Astrocyte of the hippocampus (primary cell): ENCODE results near the gene EXD3.

ENCODE experiments used
- DNase-seq: peaks from one replicate; pipeline ENCODE4 v3.0.0; 2011; ENCODE audit warnings: low read depth, low spot score

The EXD3 gene

DNA sequence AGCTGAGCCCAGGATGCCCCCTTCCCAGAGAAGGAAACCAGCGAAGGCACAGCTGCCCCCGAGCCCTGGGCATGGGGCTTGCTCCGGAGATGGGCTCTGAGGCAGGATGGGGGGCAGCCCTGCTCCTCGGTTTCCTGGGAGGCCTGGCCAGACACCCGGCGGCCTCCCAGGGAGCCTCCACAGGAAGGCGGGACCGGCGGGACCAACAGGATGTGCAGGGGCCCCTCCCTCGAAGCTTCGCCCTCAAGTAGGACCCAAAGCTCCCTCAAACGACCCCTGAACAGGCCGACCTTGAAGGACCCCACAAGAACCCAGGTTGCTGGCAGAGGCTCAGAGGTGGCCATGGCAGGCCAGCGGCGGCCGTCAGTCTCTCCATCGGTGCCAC lies 11.7 kb downstream of the EXD3 start:
- DNase-seq: no peak

DNA sequence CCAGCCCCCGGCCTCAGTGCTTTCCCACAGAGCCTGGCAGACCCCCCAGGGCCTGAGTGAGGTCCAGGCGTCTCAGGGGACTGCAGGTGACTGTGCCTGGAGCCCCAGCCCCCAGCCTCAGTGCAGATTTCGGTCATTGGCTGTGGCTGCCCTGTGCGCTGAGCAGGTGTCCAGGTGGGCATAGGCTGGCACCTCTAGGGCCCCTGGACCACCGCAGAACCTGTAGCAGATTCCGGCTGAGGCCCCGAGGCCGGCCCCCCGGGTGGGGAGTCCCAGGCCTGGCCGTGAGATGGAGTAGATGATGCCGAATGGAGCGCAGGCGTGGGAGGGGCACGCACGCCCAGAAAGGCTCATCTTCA lies 12.1 kb downstream of the EXD3 start:
- DNase-seq: no peak

DNA sequence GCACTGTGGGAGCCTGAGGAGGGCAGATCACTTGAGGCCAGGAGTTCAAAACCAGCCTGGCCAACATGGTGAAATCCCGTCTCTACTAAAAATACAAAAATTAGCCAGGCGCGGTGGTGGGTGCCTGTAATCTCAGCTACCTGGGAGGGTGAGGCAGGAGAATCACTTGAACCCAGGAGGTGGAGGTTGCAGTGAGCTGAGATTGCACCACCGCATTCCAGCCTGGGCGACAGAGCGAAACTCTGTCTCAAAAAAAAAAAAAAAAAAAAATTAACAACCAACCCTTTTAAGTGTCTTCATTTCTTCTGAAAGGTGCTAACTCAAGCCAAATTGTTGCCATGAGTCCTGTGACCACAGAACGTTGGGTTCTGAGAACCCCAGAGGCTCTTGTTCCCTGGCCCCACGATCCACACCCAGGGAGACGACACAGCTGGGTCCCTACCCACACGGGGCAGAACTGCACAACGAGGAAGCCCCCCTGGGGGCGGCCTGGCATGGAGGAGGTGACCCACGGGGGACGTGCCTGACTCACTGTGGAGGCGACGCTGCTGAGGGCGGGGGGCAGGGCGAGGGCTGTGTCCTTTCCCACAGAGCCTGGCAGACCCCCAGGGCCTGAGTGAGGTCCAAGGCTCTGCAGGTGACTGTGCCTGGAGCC lies 12.6 kb downstream of the EXD3 start:
- peak; percentile 33 for DNase-seq

DNA sequence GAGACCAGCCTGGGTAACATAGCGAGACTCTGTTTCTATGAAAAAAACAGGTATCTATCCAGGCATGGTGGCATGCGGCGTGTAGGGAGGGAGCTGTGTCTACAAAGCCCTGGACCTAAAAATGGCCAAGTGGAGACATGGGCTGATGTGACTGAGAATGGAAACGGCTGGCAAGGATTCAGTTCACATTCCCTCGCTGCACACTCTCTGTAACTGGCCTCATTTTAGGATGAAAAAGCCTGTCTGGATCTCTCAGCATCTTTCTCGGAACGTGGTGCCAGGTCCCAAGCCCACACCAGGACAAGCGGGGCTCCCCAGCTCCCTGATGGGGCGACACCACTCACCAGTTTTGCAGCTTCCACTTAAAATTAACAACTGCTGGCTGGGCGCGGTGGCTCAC lies 13.4 kb downstream of the EXD3 start:
- no peak for DNase-seq

DNA sequence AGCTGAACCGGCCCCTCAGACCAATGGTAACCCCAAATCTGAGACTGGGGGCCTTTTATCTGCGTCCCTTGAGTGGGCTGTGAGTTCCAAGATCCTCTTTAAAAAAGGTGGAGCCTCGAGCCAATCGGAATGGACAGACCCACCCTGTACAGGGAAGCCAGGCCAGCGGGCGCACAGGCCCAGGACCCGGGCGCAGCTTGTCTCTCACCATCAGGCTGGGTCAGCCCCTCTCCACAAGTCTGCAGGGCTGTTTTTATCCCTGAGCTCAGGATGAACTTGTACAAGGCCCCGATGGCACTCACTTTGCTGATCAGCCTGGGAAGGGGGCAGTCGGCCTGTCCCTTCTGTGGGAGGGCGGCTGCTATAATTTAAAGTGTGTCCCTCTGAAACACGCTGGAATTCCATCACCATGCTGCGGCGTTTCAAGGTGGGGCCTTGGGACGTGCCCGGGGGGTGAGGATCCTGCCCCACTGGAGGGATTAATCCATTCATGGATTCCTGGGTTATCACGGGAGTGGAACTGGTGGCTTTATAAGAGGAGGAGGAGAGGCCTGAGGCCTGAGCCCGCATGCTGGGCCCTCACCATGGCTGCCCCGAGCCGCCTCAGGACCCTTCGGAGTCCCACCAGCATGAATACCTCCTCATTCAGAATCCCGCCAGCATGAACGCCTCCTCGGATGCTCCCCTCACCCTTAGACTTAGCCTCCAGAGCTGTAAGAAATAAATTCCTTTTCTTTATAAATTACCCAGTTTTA lies 14.1 kb downstream of the EXD3 start:
- DNase-seq: no peak

DNA sequence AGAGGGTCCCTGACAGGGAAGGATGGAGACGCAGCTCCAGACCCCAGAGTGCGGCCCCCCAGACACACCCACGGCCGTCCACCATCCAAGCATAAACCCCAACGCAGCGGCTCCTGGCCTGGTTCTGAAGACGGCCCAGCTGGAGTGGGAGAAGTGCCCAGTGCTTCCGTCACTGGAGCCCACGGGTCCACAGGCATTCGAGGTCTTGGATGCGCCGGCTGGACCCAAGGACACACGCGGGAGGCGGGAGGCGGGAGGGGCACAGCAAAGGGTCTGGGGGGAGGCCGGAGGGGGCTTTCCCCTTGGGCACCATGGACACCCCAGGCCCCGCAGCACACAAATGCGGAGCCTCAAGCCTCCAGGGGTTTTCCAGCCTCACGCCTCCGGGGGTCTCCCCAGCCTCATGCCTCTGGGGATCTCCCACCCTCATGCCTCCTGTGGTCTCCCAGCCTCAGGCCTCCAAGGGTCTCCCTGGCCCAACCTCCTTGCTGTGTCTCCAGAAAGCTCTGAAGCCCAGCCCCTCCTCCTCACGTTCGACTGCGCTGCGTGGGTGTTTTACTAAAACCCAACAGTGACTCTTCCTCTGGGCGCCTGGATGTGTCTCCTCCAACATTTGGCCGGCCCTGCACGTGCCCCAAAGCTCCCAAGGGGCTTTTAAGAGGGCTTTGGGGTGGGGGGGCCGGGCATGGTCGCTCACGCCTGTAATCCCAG lies 15.2 kb downstream of the EXD3 start:
- no peak for DNase-seq

DNA sequence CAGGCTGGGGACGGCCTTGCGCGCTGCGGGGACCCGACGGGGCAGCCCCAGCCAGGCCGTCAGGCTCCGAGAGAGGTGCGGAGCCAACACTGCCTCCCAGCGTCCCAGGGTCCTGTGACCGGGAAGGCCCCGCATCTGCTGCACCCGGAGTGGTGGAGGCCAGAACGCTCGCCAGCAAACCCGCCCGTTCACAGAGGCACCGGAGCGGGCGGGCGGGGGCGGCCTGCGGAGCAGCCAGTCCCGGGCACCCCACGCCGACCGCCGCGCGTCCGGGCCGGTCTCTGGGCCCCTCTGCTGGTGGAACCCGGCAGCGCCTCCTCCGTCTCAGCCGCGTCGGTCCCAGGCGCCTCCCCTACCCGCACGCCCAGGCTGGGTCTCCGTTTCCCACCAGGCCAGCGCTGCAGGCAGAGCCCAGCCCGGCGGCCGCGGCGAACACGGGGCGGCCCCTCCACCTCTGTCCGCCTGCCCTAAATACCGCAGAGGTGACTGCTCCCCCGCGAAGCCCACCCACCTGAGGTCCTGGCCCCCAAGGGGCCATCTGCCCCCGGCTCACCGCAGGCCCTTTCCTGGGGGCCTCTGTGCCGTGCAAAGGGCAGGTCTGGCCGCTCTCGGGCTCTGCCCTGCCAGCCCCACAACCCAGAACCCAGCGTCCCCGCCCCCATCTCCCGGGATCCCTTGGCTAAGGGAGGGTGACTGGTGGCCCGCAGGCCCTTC lies 15.9 kb downstream of the EXD3 start:
- DNase-seq: peak; percentile 87

DNA sequence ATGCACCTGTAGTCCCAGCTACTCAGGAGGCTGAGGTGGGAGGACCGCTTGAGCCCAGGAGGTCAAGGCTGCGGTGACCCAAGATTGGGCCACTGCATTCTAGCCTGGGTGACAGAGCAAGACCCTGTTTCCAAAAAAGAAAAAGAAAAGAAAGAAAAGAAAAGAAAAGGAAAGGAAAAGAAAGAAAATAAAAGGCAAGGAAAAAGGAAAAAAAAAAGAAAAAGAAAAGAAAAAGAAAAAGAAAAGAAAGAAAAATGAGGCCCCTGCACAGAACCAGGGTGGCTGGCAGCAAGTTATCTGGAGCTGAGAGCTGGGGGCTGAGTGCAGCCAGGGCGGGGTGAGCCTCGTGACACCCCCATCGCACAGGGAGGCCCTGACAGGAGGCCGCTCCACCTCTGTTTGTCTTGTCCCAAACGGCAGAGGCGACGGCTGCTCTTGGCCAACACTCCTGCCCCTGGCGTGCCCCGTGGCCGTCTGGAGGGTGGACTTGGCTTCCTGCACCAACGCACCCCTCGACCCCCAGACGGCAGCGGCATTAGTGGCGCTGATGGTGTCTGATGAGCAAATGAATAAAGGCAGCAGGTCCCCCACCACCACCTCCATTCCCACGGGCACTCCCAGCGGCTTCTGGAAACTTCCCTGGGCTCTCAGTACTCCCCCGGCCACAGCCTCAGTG lies 16.7 kb downstream of the EXD3 start:
- no peak for DNase-seq

DNA sequence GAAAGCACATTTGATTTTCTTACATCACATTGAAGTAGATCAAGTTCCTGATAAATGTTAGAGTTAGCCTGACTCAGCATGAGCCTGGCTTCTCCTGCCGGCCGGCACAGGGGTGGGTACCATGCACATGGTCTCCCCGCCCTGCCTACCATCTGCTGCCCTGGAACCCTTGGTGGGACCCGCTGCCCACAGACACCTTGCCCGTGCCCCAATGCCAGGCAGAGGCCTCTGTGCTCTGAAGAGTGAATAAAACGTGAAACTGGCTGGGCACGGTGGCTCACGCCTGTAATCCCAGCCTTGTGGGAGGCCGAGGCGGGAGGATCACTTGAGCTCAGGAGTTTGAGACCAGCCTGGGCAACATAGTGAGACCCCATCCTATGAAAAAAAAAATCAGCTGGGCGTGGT lies 17.3 kb downstream of the EXD3 start:
- no peak for DNase-seq

DNA sequence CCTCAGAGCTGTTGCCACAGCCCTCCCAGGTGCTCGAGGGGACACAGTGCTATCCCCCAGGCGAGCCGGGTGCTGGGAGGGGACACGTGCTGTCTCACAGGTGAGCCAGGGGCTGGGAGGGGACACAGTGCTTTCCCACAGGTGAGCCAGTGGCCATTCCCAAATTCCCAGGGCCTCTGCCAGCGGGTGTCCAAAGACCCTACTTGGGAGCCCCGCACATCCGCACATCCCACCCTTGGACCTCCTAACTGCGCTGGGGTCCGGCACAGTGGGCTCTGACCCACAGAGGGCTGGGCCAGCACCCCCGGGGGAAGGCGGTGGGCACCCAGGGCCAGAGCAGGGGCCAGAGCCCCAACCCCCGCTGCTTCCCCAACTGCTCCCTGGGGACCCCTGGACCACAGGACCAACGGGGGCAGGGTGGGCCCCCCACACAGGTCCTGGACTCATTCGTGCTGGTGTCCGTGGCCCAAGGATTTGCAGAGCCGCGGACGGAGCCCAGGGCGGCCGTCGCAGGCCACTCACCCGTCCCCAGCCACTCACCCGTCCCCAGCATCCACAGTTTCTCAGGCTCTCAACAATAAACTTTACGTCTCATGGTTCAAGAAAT lies 17.9 kb downstream of the EXD3 start:
- no peak for DNase-seq

DNA sequence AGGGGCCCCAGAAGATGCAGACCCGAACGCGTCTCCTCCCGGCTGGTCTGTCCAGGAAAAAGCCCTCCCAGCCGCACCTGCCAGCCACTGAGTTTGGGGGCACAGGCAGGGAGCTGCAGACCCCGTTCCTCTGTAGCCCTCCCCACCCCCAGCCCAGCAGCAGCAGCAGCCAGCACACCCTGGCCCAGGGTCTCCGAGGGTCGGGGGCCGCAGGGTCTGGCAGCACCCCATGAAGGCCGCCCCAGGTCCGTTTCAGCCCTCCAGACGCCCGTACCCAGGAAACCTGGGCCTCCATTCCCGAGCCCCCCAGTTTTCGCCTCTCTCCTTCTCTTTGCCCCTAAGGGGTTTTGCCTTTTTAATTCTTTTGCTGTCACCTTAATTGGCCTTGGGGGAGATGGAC lies 19.7 kb downstream of the EXD3 start:
- DNase-seq: no peak

DNA sequence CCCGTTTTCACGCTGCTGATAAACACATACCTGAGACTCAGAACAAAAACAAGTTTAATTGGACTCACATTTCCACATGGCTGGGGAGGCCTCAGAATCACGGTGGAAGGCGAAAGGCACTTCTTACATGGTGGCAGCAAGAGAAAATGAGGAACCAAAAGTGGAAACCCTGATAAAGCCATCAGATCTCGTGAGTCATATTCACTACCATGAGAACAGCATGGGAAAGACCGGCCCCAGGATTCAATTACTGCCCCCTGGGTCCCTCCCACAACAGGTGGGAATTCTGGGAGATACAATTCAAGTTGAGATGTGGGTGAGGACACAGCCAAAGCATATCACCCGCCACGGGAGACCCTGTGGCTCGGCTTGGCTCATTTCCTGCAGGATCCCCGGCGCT lies 20.2 kb downstream of the EXD3 start:
- no peak for DNase-seq

DNA sequence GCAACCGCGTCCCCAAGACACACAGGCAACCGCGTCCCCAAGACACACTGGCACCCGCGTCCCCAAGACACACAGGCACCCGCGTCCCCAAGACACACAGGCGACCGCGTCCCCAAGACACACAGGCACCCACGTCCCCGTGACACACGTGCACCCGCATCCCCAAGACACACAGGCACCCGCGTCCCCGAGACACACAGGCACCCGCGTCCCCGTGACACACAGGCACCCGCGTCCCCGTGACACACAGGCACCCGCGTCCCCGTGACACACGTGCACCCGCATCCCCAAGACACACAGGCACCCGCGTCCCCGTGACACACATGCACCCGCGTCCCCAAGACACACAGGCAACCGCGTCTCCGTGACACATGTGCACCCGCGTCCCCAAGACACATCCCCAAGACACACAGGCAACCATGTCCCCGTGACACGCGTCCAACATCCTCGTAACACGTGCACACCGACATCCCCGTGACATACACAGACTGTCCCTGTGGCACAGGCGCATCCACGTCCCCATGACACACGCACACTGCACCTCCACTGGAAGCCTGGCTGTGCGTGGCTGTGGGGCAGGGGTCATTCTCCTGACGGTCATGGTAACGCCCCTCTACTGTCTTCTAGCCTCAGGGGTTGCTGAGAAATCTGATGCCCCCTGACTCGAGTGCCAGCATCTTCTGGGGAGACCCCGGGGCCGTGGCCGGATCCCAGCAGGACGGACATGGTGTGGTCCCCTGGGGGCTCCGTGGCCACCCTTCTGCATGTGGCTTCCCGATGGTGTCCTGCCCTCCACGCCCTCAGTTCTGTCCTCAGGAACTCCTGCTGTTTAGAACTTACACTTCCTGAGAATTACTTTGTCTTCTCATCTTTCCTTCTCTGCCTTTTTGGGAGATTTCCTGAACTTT lies 24.1 kb downstream of the EXD3 start:
- DNase-seq: no peak

DNA sequence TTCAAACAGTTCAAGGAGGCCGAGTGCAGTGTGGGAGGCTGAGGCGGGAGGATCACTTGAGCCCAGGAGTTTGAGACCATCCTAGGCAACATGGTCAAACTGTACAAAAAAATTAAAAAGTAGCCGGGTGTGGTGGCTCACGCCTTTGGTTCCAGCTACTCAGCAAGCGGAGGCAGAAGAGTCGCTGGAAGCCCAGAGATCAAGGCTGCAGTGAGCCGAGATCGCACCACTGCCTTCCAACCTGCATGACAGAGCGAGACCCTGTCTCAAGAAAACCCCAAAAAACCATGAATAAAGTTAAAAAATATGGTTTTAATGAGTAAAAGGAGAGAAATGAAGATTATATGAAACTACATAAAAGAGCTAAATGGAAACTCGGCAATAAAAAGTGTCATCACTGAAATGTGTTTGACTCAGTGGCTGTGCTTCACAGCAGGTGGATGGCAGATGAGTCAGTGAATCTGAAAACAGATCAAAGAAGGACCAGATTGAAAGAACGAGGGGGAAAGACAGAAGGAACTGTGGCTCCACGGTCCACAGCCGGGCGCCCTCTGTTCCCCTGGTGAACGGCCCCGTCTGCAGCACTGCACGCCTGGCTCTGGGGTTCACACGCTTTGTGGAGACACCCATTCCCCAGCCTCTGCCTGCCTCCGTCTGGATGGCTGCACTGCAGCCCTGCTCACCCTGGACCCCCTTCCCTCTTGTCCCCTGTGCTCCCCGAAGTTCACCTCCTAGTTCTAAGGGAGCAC lies 25.1 kb downstream of the EXD3 start:
- no peak for DNase-seq

DNA sequence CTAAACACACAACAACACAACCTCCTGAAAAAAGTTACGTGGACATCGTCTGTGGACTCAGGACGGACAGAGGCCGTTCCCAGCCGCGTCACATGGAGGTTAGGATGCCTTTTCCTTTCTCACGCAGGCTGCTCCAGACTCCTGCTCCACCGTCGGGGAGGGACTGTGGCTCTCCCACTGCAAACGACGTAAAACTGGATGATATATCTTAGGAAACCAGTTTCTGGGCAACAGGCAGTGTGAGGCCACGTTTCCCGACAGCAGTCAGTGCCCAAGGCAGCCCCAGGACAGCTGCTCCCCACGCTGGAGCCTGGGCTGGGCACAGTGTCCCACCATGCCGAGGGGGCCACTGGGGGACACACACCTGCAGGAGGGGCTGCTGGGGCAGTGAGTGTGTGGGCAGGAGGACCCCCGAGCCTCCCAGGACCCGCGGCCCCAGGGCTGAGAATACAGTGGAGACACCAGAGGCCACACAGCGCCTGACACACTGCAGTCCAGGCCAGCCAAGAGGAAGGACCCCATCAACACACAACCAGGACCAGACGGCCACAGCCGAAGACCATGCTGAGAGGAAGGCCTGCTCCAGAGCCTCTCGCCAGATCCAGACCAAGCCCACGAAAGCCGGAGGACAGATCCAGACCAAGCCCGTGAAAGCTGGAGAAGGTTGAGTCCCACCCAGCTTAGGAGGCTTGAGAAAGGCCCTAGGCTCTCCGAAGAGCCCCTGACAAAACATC lies 26.2 kb downstream of the EXD3 start:
- DNase-seq: no peak

DNA sequence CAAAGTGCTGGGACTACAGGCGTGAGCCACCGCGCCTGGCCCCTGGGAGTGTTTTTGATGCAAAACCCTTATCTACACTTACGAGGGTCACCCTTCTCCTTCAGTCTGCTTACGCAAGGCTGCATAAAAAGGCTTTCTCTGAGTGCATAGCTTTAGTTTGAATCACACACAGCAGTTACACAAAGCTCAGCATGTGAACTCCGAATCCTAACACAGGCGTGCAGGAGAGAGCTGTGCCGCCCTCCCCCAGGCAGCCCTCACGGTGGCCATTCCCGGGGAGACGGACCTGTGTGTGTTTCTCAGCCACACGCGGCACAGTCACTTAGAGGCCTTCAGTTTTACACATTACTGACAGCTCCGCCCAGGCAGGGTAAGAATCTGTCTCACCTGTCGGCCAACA lies 26.7 kb downstream of the EXD3 start:
- peak; percentile 87 for DNase-seq

DNA sequence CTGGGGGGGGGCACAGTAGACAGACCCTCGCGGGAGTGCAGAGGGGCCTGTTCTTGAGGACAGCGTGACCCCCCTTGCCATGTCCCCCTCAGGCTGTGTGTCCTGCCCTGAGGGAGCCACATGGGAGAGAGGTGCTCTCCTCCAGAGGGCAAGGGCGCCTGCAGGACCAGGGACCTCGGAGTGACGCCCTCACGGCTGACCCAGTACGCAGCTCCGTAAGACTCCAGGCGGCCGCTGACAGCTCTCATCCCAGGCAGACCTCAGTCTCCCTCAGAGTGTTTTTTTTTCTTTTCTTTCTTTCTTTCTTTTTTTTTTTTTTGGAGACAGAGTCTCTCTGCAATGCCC lies 27.3 kb downstream of the EXD3 start:
- no peak for DNase-seq

DNA sequence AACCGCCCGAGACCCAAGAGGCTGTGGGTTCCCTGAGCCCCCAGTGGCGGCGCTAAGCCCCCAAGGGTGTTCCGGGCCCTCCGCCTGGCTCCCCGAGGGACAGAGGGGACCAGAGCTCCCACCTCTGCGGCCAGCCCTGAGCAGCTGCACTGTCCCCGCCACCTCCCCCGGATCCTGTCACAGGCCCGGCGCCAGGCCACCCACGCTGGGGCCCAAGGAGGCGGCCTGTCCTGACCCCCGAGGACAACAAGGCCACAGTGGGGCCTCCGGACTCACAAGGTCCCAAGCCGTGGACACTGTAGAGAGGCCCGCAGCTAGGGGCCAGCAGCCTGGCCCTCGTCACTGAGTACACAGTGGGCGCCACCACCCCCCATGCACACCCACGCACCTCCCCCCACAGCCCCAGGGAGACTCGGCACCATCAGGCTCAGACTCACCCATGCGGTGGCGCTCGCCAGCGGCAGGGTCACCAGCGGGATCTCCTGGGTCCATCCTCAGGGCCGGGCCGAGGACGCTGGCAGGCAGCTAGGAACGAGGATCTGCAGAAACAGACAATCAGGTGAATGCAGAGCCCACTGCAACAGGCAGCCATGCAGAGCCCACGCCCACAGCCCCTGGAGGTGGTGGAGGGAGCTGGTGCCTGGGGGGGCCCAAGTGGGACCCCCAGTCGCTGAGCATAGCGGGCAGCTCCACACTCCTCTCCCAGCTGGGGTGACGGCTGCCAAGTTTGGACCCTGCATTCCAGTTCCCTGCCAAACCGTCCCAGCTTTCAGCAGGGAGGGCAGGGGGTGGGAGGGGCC lies 27.9 kb downstream of the EXD3 start:
- DNase-seq: no peak
